IPS-20b (cell line): ENCODE measurements around the gene DNASE1L1.

Experiments
- H3K27ac ChIP-seq: one replicate; pipeline ENCODE4 v1.5.1; 2013; ENCODE audit warnings: low read length
- H3K27me3 ChIP-seq: 2 replicates; pipeline ENCODE4 v1.6.1; 2013; ENCODE audit warnings: mild to moderate bottlenecking, low read length, inconsistent platforms; ENCODE audit not compliant: insufficient read depth
- H3K36me3 ChIP-seq: 2 replicates; pipeline ENCODE4 v1.6.1; 2013; ENCODE audit warnings: low read depth, mild to moderate bottlenecking, inconsistent platforms, low read length, moderate library complexity; ENCODE audit not compliant: insufficient read depth
- H3K4me1 ChIP-seq: 2 replicates; pipeline ENCODE4 v1.6.1; 2013; ENCODE audit warnings: mild to moderate bottlenecking, control low read depth, inconsistent platforms, low read length, moderate library complexity; ENCODE audit not compliant: insufficient read depth
- H3K4me3 ChIP-seq: 2 replicates; pipeline ENCODE4 v1.5.1; 2013; ENCODE audit warnings: mild to moderate bottlenecking, low read length, inconsistent platforms
- H3K9ac ChIP-seq: 2 replicates; pipeline ENCODE4 v1.6.1; 2013; ENCODE audit warnings: low read depth, mild to moderate bottlenecking, inconsistent platforms, low read length, moderate library complexity
- H3K9me3 ChIP-seq: 2 replicates; pipeline ENCODE4 v1.6.1; 2013; ENCODE audit warnings: mild to moderate bottlenecking, low read depth, low read length, inconsistent platforms; ENCODE audit not compliant: insufficient read depth

The DNASE1L1 gene, protein sequence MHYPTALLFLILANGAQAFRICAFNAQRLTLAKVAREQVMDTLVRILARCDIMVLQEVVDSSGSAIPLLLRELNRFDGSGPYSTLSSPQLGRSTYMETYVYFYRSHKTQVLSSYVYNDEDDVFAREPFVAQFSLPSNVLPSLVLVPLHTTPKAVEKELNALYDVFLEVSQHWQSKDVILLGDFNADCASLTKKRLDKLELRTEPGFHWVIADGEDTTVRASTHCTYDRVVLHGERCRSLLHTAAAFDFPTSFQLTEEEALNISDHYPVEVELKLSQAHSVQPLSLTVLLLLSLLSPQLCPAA

DNA sequence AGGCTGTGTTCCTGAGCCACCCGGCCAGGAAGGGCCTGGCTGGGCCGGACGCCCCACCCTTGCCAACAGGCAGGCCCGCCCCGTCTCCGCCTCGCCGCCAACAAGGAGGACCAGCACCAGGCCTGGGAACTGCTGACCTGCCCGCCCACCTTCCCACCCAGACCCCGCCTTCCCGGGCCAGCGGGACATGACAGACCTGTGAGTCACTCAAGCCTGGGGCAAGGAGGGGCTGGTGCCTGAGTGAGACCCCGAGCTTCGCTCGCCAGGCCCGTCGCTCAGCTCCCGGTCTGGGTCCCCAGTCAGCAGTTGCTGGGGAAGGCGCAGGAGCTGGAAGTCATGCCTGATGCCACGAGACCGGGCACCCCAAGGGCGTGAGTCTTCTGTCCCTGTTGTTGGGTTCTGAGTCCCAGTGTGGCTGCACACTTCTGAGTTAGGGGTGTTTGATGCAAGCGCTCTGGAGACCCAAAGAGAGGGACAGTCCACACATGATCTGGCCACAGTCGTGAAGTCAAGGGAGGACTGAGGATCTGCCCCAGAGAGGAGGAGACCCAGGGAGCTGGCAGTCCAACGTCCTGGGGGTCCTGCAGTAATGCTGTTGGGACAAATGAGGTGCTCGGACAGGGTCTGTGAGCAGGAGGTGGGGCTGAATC, at the start of gene DNASE1L1:
TSS of gene DNASE1L1 (minus strand) at position 33 of the 650 bp plus-strand sequence. CDS start 3,686 bp downstream, outside the sequence.
- H3K27ac ChIP-seq = no peak within 1 kb of the TSS
- H3K9ac ChIP-seq = peak within 1 kb of the TSS; percentile 39; the same call in 1 of the 2 replicates
- H3K4me3 ChIP-seq = peak within 1 kb of the TSS; percentile 39
- H3K36me3 ChIP-seq = no peaks in the 10 kb centered on the region
- H3K27me3 ChIP-seq = no peaks in the 10 kb centered on the region
- 0 out of 2 replicates have a peak, but pooled peaks cover 9% of the 10 kb centered on the region for H3K4me1 ChIP-seq
- H3K9me3 ChIP-seq = no peaks in the 10 kb centered on the region

DNA sequence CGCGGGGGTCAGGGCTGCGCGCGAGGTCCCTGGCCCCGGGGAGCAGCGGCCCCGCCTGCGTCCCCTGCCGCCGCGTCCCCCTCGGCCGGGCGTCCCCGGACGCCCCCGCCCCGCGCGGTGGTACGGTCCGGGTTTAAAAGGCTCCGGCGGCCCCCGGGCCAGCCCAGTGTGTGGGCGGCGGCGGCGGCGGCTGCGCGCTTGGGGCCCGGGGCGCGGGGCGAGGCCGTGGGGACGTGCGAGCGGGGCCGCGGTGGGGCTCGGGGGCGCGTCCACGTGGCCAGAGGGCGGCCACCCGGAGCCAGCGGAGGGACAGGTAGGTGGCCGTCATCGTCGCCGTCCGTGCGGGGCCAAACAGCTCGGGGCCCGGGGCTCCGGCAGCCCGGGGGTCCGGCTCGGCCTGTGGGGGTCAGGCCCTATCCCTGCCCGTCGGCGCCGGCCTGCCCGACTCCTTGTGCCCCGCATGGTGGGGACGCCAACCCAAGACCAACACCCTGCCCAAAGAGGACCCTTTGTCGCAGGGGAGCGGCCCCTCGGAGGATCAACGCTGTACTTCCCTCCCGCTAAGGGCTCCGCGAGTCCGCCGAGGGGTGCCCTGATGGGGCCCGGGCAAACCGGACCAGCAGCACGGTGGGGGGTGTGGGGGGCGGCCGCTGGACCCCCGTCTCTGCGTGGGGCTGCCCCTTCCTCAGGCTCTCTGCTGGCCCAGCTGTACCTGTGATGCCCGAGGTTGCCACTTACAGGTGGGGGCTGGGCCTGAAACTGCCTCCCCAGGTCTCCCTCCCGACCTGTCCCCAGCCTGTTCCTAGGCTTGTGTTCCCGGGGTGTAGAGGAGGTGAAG, 49.3 kb upstream of the DNASE1L1 start, which contains the start of gene PLXNA3:
TSS of gene PLXNA3 (plus strand) at position 166 of the 838 bp plus-strand sequence. CDS start 1,903 bp downstream, outside the sequence.
- H3K9me3 ChIP-seq = no peaks in the 10 kb centered on the region
- H3K4me1 ChIP-seq = no peaks in the 10 kb centered on the region
- H3K4me3 ChIP-seq = peak within 1 kb of the TSS; percentile 66
- H3K27ac ChIP-seq = no peak within 1 kb of the TSS
- peaks cover 5% of the 10 kb centered on the region for H3K27me3 ChIP-seq
- H3K9ac ChIP-seq = peak within 1 kb of the TSS; percentile 21; the same call in 1 of the 2 replicates
- no peaks in the 10 kb centered on the region for H3K36me3 ChIP-seq

GRCh38 chrX:154457491-154458115, 48.5 kb upstream of the DNASE1L1 start:
- Histone ChIP-seq H3K9ac (no peak overlapping the region), H3K27ac (no peak overlapping the region), H3K4me3 (peak overlapping the region; percentile 45; the same call in 1 of the 2 replicates), H3K27me3 (peaks cover 5% of the 10 kb centered on the region), H3K36me3 (no peaks in the 10 kb centered on the region), H3K4me1 (no peaks in the 10 kb centered on the region), H3K9me3 (no peaks in the 10 kb centered on the region)

DNA sequence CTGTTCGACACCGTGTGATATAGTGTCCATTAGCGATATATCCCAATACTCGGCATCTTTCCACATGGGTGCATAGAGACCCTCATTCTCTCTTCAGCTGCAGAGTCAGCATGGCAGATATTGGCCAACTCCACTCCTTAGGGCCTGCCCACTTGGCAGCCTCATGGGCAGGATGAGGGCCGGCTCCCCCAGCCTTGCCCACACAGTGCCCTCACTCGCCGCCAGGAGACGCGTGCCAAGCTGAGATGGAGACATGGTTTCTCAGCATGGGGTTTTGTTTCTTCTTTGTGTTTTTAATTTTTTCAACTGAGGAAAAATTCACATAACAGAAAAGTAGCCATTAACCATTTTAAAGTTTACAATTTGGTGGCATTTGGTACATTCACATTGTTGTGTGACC, 43.8 kb upstream of the DNASE1L1 start:
- Histone ChIP-seq H3K9me3 (no peaks in the 10 kb centered on the region), H3K27ac (no peak overlapping the region), H3K9ac (no peak overlapping the region), H3K4me3 (no peak overlapping the region), H3K27me3 (peaks cover 5% of the 10 kb centered on the region), H3K36me3 (0 out of 2 replicates have a peak, but pooled peaks cover 8% of the 10 kb centered on the region), H3K4me1 (no peaks in the 10 kb centered on the region)

DNA sequence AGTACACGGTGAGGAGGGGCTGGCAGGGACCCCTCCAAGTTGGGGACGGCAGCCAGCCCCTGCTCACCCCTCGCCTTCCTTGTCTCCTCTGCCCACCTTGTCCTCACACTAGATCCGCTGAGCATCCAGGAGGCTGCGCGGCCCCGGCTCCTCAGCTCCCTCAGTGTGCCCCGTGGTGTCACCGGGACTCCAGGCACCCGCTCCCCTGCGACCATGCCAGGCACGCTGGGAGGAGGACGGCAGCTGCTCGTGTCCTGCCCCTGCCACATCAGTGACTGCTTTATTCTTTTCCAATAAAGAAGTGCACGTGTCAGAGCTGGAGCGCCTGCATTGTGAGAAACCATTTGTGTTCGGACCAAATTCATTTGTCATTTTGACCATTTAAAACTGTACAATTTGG, 41.3 kb upstream of the DNASE1L1 start:
- H3K9me3 ChIP-seq = no peaks in the 10 kb centered on the region
- no peak overlapping the region for H3K9ac ChIP-seq
- H3K4me1 ChIP-seq = no peaks in the 10 kb centered on the region
- no peak overlapping the region for H3K27ac ChIP-seq
- 0 out of 2 replicates have a peak, but pooled peaks cover 8% of the 10 kb centered on the region for H3K36me3 ChIP-seq
- no peaks in the 10 kb centered on the region for H3K27me3 ChIP-seq
- H3K4me3 ChIP-seq = no peak overlapping the region

DNA sequence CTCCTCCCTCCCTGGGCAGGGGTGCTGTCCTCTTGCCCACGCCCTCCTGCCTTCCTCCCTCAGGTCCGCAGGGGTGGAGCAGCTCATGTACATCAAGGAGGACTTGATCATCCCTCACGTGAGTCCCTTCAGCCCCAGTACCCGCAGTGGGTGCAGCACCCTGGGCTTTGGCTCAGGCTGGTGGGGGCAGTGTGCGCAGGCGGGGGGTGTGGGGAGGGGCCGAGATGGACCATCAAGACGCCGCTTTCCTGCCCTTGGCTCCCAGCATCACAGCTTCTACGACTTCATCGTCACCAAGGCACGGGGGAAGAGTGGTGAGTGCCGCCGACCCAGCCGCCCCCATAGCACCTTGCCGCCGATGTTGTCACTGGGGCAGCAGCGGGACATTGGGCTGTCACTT, 40.6 kb upstream of the DNASE1L1 start:
- Histone ChIP-seq H3K4me1 (no peaks in the 10 kb centered on the region), H3K27ac (no peak overlapping the region), H3K9me3 (no peaks in the 10 kb centered on the region), H3K36me3 (0 out of 2 replicates have a peak, but pooled peaks cover 8% of the 10 kb centered on the region), H3K27me3 (no peaks in the 10 kb centered on the region), H3K4me3 (no peak overlapping the region), H3K9ac (no peak overlapping the region)

DNA sequence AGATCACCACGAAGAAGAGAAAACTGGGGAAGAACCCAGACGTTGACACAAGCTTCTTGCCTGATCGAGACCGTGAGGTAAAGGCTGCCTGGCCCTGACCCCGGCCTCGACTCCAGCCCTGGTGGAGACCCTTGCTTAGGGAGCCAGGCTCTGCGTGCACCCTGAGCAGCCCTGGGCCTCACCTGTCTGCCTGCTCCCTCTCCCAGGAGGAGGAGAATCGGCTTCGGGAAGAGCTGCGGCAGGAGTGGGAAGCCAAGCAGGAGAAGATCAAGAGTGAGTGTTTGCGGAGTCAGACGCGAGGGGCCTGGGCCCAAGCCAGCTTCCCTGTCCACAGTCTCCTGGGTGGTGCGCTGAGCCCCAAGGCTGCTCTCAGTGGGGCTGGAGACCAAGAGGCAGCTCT, 39.4 kb upstream of the DNASE1L1 start:
- Histone ChIP-seq H3K4me1 (no peaks in the 10 kb centered on the region), H3K36me3 (0 out of 2 replicates have a peak, but pooled peaks cover 8% of the 10 kb centered on the region), H3K9ac (no peak overlapping the region), H3K27ac (no peak overlapping the region), H3K4me3 (no peak overlapping the region), H3K9me3 (no peaks in the 10 kb centered on the region), H3K27me3 (no peaks in the 10 kb centered on the region)

GRCh38 chrX:154446430-154446829, 37.4 kb upstream of the DNASE1L1 start:
- Histone ChIP-seq H3K4me1 (no peaks in the 10 kb centered on the region), H3K9ac (no peak overlapping the region), H3K27ac (no peak overlapping the region), H3K36me3 (peaks cover 17% of the 10 kb centered on the region; the same call in 1 of the 2 replicates), H3K27me3 (no peaks in the 10 kb centered on the region), H3K9me3 (no peaks in the 10 kb centered on the region), H3K4me3 (no peak overlapping the region)

DNA sequence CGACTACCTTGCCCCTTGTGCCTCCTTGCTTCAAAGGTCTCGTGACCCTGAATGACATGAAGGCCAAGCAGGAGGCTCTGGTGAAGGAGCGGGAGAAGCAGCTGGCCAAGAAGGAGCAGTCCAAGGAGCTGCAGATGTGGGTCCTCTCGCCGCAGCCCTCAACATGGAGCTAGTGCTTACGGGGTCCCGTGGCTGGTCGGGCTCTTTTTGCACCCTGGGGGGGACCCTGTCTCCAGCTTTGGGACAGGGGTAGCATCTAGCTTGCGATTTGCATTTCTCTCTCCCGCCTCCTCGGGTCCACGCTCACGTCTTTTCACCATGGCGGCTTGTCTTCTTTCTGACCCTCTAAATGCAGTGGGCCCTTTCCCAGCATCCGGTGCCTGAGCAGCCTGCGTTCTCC, 36.7 kb upstream of the DNASE1L1 start:
- Histone ChIP-seq H3K27me3 (no peaks in the 10 kb centered on the region), H3K27ac (no peak overlapping the region), H3K9ac (no peak overlapping the region), H3K4me1 (no peaks in the 10 kb centered on the region), H3K36me3 (peaks cover 21% of the 10 kb centered on the region; the same call in 1 of the 2 replicates), H3K4me3 (no peak overlapping the region), H3K9me3 (no peaks in the 10 kb centered on the region)

GRCh38 chrX:154444755-154445246, 35.7 kb upstream of the DNASE1L1 start:
- Histone ChIP-seq H3K4me1 (no peaks in the 10 kb centered on the region), H3K9ac (peak overlapping the region; percentile 67; the same call in 1 of the 2 replicates), H3K36me3 (peaks cover 28% of the 10 kb centered on the region; the same call in 1 of the 2 replicates), H3K27ac (no peak overlapping the region), H3K4me3 (peak overlapping the region; percentile 63), H3K27me3 (no peaks in the 10 kb centered on the region), H3K9me3 (no peaks in the 10 kb centered on the region)
